Right renal pelvis (tissue), 4 donors: ENCODE measurements around the gene SPATA21. TPM values are rescaled to one million over a fixed set of nuclear protein-coding genes. Genes with fewer than 3 reads are reported as not detected.
A peak's percentile ranks its signal among the peaks of the same experiment; 100 is the strongest.

Experiments used
- DNase-seq, 4 donors: peaks; one replicate each; pipeline ENCODE4 v3.0.0-alpha.2; 2013; ENCODE audit warnings: low read depth in 4 of 4, low spot score in 3 of 4, missing footprints in 1 of 4
- polyA plus RNA-seq, 4 donors: library from polyadenylated mRNA; unstranded; fragments of 120-200 nt; gene quantifications; one replicate each; pipeline ENCODE4 v1.2.1, GENCODE V29; 2013; ENCODE audit not compliant: insufficient read length in 4 of 4

SPATA21 gene
- polyA plus RNA-seq, 4 donors: 0.17 TPM; not detected in 3

DNA sequence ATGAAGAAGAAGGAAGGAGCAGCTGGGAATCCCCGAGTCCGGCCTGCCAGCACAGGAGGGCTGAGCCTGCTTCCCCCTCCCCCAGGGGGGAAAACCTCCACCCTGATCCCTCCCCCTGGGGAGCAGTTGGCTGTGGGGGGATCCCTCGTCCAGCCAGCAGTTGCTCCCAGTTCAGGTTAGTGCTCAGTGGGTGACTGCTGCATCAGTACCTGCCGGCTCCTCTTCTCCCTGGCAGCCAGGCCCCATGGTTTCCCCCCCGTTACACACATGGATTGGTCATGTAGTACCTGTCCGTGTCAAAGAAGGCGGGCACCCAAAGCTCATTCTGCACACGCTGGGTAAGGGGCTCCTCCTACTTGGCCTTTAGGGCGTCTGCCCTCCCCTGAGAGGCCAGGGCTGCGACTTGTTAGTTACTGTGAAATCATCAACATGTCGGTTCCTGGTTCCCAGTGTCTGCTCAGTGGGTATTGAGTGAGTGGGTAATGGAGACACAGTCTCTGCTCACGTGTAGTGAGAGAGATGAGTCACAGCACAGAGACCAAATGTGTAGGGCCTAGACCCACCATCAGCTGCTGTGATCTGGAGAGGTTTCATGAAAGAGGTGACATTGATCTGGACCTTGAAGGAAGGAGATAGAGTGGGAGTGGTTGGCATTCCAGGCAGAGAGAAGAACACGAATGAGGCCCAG lies 14.8 kb upstream of the SPATA21 start:
- no peak for DNase-seq

DNA sequence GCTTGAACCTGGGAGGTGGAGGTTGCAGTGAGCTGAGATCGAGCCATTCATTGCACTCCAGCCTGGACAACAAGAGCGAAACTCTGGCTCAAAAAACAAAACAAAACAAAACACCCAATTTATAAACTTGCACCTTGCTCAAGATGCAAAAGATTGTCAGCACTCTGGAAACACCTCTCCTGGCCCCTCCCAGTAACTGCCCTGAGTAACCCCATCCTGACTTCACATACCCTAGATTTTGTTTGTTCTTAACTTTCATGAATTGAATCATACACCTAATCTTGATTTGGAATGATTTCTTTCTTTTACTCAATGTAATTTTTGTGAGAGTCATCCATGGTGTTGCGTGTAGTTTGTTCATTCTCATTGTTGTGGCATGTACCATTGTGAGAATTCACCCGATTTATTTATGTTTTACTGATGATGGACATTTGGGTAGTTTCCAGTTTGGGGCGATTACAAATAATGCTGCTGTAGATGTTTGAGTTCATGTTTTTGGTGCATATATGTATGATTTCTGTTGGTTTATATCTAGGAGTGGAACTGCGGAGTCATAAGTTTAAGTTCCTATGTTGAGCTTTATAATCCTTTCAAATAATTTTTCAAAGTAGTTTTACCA lies 13.7 kb upstream of the SPATA21 start:
- no peak for DNase-seq

DNA sequence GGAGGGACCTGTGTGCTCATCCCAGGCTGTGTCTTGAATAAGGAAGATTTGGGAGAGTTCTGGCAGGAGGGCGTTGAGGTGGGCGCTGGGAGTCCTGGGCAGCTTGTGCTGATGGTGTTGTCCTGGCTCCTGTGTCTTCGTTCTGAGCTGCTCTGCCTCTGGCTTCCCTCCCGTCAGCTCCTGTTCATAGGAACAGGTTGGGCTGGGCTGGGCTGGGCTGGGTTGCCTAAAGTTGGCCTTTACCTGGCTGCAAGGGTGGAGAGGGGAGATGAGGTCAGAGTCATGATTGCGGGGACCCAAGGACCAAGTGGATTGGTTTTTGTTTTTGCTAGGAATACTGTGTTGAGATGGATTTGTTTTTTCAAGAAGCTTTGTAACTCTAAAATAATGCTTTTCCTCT lies 12.4 kb upstream of the SPATA21 start:
- DNase-seq: no peak

DNA sequence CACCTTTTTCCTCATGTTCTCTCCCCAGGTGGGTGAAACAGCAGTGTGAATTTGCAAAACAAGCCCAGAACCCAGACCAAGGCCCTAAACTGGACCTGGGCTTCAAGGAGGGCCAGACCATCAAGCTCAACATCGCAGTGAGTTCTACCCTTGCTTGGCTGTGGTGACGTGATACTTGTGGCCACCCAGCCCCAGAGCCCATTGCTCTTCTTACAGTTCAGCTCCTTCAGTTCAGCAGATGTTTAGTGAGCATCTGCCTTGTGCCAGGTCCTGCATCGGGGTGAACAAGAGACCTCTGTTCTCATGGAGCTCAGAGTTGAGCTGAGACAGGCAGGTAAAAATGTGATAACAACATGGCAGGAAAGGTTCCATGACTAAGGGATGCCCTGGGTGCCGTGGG lies 11.8 kb upstream of the SPATA21 start:
- DNase-seq: no peak

DNA sequence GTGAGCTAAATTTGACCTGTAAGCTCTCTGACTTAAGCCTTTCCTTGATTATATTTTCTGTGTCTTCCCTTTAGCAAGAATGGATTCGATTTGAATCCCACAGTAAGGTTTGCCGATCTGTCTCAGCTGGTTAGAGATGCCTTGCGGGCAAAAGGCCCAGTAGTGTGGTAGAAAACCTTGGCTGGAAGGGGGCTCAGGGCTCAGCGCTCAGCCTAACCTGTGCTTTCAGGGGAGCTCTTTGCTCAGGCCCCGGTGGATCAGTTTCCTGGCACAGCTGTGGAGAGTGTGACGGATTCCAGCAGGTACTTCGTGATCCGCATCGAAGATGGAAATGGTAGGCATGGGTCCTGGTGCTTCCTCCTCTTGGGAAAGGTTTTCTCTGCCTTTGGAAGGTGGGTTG lies 10.4 kb upstream of the SPATA21 start:
- no peak for DNase-seq

DNA sequence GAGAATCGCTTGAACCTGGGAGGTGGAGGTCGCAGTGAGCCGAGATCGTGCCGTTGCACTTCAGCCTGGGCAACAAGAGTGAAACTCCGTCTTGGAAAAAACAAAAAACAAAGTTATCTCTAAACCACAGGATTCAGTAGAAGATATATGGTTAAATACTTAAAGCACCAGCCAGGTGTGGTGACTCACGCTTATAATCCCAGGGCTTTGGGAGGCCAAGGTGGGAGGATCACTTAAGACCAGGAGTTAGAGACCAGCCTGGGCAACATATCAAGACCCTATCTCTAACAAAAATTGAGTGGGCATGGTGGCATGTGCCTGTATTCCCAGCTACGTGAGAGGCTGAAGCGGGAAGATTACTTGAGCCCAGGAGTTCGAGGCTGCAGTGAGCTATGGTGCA lies 8.9 kb upstream of the SPATA21 start:
- DNase-seq: no peak

DNA sequence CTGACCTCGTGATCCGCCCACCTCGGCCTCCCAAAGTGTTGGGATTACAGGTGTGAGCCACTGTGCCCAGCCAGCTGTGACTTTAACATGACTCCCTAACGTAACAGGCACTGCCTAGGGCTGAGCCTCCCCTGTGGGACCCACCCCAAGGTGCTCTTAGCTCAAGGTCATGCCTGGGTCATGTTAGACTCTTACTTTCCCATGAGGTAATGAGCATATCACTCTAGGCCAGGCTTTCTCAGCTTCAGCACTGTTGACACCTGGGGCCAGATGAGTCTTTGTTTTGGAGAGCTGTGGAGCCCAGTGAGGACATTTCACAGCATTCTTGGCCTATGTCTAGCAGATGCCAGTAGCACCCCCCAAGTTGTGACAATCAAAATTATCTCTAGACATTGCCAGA lies 7.8 kb upstream of the SPATA21 start:
- no peak for DNase-seq

DNA sequence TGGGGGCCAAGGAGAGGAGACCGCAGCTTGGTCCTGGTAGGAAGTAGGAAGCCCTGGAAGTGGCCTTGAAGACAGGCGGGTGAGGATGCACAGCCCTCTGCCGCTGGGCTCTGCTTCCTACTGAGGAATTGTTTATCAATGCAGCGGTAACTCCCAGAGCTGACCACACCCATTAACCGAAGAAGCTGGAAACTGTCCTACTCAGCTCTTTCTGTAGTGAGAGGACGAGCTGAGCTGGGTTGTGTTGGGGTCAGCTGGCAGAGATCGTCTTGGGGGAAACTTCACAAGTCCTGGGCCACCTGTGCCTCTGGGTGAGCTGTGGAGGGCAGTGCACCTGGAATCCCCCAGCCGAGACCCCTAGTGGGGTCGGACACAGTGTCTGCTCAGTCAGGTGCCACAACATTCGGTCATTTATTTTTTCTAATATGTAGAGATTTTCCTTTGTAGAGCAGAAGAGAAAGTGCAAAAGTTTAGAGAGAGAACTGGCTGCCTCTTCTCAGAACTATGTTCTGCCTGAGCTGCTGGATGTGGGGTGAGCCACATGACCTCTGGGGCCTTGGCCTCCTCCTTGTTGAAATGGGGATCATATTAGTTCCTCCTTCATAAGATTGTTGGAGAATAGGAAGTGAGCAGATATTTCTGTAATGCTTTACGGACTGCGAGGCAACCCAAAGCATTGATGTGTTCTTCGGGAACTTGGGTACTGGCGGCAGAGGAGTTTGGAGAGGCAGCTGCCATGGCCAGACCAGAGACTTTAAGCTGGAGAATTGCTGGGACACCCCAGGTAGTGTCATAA lies 6.9 kb upstream of the SPATA21 start:
- no peak for DNase-seq

DNA sequence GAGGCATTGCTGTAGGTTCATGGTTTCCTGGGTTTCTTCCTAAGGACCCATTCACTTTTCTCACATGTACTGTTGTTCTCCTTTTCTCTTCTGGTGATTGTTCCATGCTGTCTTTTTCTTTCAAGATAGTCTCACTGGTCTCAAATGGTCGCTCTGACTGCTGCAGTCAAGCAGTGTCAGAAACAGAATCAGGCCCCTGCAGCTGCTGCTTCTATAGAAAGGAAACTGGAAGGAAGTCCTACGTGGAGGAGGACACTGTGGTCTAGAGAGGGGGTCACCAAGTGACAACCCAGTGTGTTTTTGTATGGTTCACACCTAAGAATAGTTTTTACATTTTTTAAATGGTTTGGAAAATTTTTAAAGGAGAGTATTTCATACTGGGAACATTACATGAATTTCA lies 5.7 kb upstream of the SPATA21 start:
- DNase-seq: no peak

DNA sequence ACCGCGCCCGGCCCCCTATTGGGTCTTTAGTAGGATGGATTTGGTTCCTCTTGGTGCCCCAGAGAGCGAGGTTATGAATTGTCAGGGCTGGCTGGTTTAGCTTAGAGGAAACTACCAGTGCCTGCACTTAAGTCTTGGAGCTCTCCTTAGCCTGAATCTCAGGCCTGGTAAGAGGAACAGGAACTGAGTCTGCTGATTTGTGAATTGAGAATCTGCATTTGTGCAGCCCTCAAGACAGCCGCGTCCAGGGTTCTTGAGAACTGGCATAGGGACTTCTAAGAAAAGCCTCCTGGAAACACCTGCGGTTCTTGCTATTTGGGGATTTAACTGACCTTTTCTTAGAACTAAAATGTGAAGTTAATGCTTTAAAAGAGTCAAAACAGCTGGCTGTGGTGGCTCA lies 5.0 kb upstream of the SPATA21 start:
- DNase-seq: no peak

DNA sequence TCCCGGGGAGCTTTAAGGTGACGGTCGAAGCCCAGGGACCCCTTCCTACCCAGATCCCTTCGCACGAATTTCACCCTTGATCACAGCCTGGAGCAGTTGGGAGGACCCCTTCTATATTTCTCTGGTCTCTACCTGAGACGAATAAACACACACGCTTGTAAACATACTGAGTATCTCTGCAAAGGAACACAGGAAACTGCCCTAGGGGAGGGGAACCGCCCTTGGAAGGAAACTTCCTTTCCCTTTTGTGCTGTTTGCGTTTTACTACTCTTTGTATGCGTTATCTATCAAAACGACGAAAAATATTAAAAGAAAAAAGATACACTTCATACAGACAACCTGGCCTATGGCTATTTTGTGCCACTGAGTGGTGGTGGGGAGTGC lies 4.0 kb upstream of the SPATA21 start:
- DNase-seq: no peak

DNA sequence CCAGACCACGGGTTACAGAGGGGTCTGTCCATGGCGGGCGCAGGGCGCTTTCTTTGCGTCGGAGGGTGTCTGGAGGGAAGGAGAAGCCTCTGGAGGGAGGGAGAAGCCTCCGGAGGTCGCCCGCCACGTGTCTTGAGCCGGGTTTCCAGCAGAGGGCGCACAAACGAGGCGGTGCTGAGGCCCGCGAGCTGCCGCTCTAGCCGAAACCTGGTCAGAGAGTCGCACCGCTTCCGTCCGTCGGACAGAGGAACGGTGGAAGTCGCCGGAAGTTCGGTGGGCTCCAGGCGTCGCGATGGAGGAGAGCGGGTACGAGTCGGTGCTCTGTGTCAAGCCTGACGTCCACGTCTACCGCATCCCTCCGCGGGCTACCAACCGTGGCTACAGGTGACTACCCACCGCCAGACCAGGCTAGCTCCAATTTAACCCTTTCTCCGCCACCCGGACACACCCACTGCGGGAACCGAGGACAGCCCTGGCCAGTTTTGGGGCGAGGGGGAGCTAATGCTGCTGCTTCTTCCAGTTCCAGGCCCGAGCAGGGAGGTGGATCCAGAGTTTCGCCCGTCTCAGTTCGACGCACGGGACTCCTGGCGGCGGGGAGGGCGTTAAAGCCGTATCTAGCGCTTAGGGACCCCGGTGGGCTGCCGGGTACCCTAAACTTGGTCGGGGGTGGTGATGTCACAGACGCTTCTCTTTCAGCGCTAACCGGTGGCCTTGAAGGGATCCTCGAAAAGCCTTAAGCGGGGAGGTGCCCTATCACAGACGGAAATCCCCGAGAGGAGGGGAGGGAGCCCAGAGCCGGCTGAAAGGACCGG lies 3.5 kb upstream of the SPATA21 start, which contains the start of gene NECAP2:
Gene NECAP2 (plus strand): TSS at position 255 of the 812 bp plus-strand sequence. CDS start 38 bp downstream, at position 293.
- DNase-seq: peak; percentile 81 to 90 (median 82)

DNA sequence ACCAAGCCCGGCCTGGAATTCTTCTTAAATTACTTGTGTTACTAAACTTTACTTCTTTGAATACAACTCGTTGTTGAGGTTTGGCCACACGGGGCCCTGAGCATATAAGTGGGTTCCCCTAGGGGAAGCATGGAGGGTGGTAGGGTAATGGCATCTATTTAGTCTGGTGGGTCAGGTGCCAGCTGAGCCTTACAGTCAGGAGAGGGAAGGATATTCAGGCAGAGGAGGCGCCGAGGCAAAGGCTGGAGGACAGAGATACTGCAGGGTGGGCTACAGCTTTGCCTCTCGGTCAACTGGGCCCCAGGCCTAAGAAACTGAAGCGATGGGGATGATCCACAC lies 2.9 kb upstream of the SPATA21 start:
- no peak for DNase-seq

DNA sequence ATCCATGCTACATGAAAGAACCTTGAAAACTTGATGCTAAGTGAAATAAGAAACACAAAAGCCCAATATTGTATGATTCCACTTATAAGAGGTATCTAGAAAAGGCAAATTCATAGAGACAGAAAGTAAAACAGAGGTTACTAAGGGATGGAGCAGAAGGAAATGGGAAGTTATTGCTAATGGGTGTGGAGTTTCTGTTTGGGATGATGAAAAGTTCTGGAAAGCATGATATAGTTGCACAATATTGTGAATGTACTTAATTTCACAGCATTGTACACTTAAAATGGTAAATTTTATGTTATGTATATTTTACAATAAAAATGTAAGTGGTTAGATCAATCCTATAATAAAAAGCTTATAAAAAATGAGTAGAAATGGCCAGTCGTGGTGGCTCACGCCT lies 1.7 kb upstream of the SPATA21 start:
- no peak for DNase-seq

DNA sequence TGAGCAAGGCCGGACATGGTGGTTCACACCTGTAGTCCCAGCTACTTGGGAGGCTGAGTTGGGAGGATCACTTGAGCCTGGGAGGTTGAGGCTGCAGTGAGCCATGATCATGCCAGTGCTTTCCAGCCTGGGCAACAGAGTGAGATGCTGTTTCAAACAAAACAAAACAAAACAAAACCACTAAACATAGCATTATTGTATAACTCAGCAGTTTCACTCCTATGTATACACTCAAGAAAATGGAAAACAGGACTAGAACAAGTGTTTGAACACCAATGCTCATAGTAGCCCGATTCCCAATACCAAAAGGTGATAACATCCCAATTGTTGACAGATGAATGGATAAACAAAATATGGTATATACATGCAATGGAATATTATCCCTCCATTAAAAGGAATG lies 1.3 kb upstream of the SPATA21 start:
- DNase-seq: no peak

DNA sequence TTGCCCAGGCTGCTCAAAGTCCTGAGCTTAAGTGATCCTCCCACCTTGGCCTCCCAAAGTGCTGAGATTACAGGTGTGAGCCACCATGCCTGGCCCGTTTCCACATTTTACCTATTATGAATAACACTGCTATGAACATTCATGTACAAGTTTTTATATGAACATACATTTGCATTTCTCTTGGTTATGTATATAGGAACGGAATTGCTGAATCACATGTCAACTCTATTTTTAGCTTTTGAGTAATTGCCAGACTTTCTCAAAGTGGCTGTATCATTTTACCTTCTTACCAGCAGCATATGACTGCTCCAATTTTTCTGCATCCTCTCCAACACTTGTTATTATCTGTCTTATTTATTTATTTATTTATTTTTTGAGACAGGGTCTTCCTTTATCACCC lies 2.7 kb downstream of the SPATA21 start:
- DNase-seq: no peak

DNA sequence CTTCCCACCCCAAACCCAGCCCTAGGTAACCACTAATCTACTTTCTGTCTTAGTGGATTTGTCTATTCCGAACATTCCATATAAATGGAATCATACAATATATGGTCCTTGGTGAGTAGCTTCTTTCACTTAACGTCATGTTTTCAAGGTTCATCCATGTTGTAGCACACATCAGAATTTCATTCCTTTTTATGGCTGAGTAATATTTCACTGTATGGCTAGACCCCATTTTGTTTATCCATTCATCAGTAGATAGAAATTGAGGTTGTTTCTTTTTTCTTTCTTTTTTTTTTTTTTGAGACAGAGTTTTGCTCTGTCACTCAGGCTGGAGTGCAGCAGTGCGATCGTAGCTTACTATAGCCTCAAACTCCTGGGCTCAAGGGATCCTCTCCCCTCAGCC lies 3.2 kb downstream of the SPATA21 start:
- DNase-seq: no peak

DNA sequence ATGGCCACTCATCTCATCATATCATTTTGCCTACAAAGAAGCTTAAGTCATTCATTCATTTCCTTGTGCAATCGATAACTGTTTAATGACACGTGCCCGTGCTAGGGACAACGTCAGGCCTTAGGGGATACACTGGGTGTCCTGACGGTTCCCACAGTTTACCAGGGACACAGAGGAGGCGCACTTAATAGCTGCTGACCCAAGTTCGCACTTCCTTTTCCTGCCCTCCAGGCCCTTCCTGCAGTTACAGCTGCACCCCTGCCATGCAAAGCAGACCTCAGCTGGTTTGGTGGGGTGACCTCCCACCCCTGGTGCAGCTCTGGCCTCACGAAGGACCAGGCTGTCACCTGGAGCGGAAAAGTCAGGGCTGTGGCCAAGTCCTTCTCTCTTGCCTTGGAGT lies 4.2 kb downstream of the SPATA21 start:
- no peak for DNase-seq

DNA sequence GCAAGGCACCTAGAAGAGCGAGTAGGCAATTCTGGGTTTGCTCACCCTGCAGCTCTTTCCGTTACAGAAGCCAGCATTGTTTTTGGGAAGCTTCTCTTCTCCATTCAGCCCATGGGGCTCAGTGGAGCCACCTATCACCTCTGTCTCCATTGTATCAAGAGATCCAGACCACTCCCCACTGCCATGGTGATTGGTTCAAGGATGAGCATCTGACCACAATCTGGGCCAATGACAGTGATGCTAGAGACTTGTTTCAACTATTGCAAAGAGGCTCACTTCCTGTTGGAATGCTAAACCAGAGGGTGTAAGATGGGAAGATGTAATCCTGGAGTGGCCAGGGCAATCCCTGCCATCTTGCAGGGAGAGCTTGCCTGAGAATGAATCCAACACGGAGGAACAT lies 6.6 kb downstream of the SPATA21 start:
- DNase-seq: no peak

DNA sequence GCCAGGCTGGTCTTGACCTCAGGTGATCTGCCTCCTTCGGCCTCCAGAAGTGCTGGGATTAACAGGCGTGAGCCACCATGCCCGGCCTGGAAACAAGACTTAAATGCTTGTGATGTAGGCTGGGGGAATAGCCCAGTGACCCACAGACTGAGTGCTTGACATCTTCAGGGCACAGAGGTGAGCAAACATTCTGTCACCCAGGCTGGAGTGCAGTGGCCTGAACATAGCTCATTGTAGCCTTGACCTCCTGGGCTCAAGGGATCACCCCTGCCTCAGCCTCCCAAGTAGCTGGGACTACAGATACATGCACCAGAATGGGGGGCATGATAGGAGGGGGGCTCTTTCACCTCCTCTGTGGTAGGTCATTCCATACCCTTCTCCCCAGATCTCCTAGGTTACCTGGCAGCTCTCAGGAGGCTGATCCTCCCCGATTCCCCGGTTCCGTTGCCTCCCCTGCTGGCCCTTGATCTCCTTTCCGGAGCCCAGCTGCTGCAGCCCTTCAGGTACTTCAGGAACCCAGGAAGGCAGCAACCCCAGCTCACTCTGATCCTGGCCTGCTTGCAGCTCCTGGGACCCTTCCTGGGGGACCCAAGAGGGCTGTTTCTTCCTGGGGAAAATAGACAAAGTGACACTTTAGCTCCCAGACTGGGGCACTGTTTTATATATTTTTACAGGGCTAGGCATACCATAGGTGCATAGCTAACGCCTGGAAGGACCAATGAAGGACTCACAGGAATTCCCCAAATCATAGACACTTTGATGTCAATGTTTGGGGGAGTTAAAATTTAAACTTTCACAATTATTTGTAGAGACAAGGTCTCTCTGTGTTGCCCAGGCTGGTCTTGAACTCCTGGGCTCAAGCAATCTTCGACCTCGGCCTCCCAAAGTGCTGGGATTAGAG lies 11.8 kb downstream of the SPATA21 start:
- DNase-seq: no peak
